DND-41 (cell line): ENCODE measurements around the gene BTN2A1.

Source experiments
- CTCF ChIP-seq: IDR thresholded peaks from 2 replicates; pipeline ENCODE4 v1.5.1; 2012; ENCODE audit warnings: borderline replicate concordance, low read length, moderate library complexity, mild to moderate bottlenecking; ENCODE audit not compliant: poor library complexity, severe bottlenecking; ENCODE audit errors: extremely low read depth
- EZH2 ChIP-seq: IDR thresholded peaks from 3 replicates; pipeline ENCODE4 v1.6.1; 2012; ENCODE audit warnings: borderline replicate concordance, low read depth, mild to moderate bottlenecking, moderate library complexity, low read length, inconsistent platforms; ENCODE audit not compliant: severe bottlenecking

- TF ChIP-seq CTCF (no peak), EZH2 (no peak)
Measured at GRCh38 chr6:26426691-26427450, 30.9 kb upstream of the BTN2A1 start.
